Measurements from ENCODE around the gene STAT5B.

GRCh38 chr17:42313389-42313772 is 37.2 kb upstream of the STAT5B start:
- TF ChIP-seq POLR2A (IDR thresholded peaks at IDR 0.05) (no peak), CTCF (IDR thresholded peaks at IDR 0.05 in 8 of 11, conservative IDR thresholded peaks at IDR 0.05 in 3 of 11) (no peak)
